Mucosa of descending colon (tissue), 3 donors: ENCODE results near the gene TTBK1. TPM values are rescaled to one million over a fixed set of nuclear protein-coding genes. Genes with fewer than 3 reads are reported as not detected.

Experiments used
- ATAC-seq: fragments of 200-7000 bp; cut with Tn5 transposase; one replicate; pipeline ENCODE4 v1.9.1; 2020; ENCODE audit warnings: mild to moderate bottlenecking, moderate library complexity
- DNase-seq, 3 donors: peaks; one replicate each; pipeline ENCODE4 v3.0.0-alpha.2; 2020
- H3K36me3 ChIP-seq: fragments of 200-600 bp; one replicate; pipeline ENCODE4 v1.8.0; 2021; ENCODE audit warnings: low read depth, mild to moderate bottlenecking
- H3K4me1 ChIP-seq: fragments of 200-600 bp; one replicate; pipeline ENCODE4 v1.8.0; 2021; ENCODE audit warnings: low read depth, mild to moderate bottlenecking
- H3K4me3 ChIP-seq: fragments of 200-600 bp; one replicate; pipeline ENCODE4 v1.8.0; 2021; ENCODE audit warnings: mild to moderate bottlenecking
- H3K9me3 ChIP-seq: fragments of 200-600 bp; one replicate; pipeline ENCODE4 v1.8.0; 2021; ENCODE audit warnings: mild to moderate bottlenecking
- intact Hi-C, 2 donors: fragments of 100-400 bp; cut with DNase I in 1 of 2; cut with micrococcal nuclease in 1 of 2; formaldehyde crosslinking; loops; one replicate each; pipeline versions ENCODE4 v1.11.0 to v1.11.1; 2022; cut with DNase I, micrococcal nuclease
- total RNA-seq, 3 donors: library from RNA; stranded (reverse); fragmentation: NEBNext Ultra II Directional in 2 of 3; extraction: Animal tissue kit (Norgen Biotek cat#: 25700) in 2 of 3; gene quantifications; one replicate each; pipeline versions ENCODE4 v1.2.1 to v1.2.4, GENCODE V29; 2021 to 2023
- TF ChIP-seq, protein P1 (sequence below): fragments of 200-600 bp; IDR thresholded peaks from one replicate; pipeline ENCODE4 v1.8.0; 2022; ENCODE audit warnings: antibody characterized with exemption, mild to moderate bottlenecking
- donor health status: DM: no; HTN: no; CAD: no; lungs with moderate emphysema.
- donor health status: DM: no; HTN: no; CAD: no.
- donor health status: DM: no; HTN: yes; CAD: no.

TTBK1 gene
- total RNA-seq, 3 donors from 2014 or later, result 0.24 to 0.95 (median 0.93) TPM

DNA sequence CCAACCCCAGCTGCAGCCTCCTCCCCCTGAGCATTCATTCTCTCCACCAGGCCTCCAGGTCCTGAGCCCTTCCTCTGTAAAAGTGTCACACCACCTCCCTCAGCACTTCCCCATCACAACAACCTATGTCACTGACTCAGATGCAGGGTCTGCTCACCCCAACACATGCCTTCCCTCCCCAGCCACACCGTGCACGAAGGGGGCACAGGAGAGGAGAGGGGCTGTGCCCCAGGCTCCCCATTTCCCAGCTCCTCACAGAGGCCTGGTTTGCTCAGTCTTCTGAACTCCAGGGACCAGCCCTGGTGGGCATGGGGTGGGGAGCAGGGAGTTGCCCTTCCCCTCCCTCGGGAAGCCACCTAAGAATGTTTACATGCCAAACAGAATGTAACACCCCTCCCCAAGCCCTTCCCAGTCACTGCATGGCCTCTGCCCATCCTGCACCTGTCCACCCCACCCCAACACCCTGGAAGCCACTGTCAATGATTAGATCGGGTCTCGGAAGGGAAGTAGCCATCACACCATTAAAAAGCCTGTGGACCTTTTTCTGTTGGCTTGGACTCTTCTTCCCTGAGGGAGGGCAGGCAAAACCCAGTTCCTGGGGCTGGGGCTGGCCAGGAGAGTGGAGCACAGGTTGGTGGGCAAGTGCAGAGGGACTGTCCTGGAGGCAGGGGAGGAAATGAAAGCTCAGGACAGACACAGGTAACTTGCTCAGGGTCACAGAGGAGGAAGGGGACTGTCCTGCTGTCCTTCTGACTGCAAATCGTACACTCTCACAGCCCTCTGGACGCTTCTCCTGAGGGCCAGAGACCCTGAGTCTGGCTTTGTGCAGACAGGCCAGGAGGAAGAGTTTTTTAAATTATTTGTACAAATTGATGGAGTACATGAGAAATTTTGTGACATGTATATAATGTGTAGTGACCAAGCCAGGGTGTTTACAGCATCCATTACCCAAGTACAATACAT is 44.7 kb downstream of the TTBK1 start:
- TF ChIP-seq, protein P1, sequence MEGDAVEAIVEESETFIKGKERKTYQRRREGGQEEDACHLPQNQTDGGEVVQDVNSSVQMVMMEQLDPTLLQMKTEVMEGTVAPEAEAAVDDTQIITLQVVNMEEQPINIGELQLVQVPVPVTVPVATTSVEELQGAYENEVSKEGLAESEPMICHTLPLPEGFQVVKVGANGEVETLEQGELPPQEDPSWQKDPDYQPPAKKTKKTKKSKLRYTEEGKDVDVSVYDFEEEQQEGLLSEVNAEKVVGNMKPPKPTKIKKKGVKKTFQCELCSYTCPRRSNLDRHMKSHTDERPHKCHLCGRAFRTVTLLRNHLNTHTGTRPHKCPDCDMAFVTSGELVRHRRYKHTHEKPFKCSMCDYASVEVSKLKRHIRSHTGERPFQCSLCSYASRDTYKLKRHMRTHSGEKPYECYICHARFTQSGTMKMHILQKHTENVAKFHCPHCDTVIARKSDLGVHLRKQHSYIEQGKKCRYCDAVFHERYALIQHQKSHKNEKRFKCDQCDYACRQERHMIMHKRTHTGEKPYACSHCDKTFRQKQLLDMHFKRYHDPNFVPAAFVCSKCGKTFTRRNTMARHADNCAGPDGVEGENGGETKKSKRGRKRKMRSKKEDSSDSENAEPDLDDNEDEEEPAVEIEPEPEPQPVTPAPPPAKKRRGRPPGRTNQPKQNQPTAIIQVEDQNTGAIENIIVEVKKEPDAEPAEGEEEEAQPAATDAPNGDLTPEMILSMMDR, result no peak
- intact Hi-C loops, result no loop called here
- H3K4me1 ChIP-seq, result peaks cover 16% of the 10 kb centered on the region
- ATAC-seq (peak; percentile 69), DNase-seq (peak in 1 of 3 donors; percentile 50)
- no peaks in the 10 kb centered on the region for H3K36me3 ChIP-seq
- H3K4me3 ChIP-seq, result no peak overlapping the region
- H3K9me3 ChIP-seq, result no peaks in the 10 kb centered on the region

DNA sequence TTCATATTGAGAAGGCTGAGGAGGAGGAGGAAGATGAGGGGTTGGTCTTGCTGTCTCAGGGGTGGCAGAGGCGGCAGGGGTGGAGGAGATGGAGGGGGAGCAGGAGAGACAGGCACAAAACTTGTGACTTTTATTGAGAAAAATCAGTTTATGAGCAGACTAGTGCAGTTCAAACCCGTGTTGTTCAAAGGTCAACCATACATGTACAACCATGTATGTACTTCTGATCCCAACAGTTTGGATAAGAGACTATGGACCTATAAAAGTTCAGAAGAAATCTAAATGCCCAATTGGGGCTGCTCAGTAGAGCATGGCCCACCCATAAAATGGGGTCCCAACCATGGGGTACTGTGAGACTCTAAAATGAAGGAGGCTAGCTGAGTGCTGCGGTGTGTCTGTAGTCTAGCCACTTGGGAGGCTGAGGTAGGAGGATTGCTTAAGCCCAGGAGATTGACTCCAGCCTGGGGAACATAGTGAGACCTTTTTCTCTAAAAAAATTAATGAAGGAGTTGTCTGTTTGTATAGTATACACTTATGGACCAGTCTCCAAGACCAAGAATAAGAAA is 47.1 kb downstream of the TTBK1 start:
- no peak for DNase-seq
- no peak overlapping the region for H3K4me3 ChIP-seq
- H3K4me1 ChIP-seq, result peaks cover 16% of the 10 kb centered on the region
- no peaks in the 10 kb centered on the region for H3K9me3 ChIP-seq
- no peaks in the 10 kb centered on the region for H3K36me3 ChIP-seq
- intact Hi-C loops, result loop anchor here in 1 of 2 donors (2.0 kb wide), 1 partner anchor 22 kb away; no protein-coding TSS in a partner anchor
- TF ChIP-seq, protein P1, result no peak
- ATAC-seq, result peak; percentile 51

DNA sequence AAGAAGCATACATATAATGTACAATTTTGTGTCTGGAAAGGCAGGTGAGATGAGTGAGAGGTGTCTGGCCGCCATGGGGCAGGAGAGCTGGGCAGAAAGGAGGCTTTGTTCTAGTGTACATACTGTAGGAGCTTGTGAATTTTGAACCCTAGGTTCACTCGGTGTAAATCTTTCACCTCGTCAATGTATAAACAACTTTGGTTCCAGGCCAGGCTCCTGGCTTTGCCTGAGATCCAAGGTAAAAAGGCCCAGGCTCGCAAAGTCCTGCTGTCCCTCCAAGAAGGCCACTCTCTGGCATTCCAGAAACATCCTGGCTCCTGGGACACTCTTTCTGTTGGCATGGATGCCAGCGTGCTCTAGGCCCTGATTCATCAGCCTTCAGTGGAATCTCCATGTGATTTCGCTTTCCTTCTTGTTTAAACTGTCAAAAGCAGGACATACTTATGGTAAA is 47.6 kb downstream of the TTBK1 start:
- ATAC-seq, result peak; percentile 47
- Histone ChIP-seq H3K9me3 (no peaks in the 10 kb centered on the region), H3K4me1 (peaks cover 16% of the 10 kb centered on the region), H3K4me3 (no peak overlapping the region), H3K36me3 (no peaks in the 10 kb centered on the region)
- TF ChIP-seq, protein P1, result no peak
- intact Hi-C loops, result loop anchor here in 1 of 2 donors (2.0 kb wide), 1 partner anchor 22 kb away; no protein-coding TSS in a partner anchor
- no peak for DNase-seq

DNA sequence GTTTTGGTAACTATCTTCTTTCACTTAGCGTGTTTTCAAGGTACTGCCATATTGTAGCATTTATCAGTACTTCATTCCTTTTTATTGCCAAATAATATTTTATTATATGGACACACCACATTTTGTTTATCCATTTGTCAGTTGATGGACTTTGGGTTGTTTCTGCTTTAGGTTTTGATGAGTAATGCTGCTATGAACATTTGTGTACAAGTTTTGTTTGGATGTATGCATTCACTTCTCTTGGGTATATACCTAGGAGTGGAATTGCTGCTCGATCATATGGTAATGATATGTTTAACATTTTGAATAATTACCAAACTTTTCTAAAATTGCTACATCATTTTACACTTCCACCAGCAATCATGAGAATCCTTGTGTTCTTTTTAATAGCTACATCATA is 48.4 kb downstream of the TTBK1 start:
- Histone ChIP-seq H3K4me1 (peaks cover 16% of the 10 kb centered on the region), H3K36me3 (no peaks in the 10 kb centered on the region), H3K4me3 (no peak overlapping the region), H3K9me3 (no peaks in the 10 kb centered on the region)
- DNase-seq (no peak), ATAC-seq (peak; percentile 32)
- TF ChIP-seq, protein P1, result no peak
- intact Hi-C loops, result loop anchor here in 1 of 2 donors (2.0 kb wide), 1 partner anchor 23 kb away; no protein-coding TSS in a partner anchor

DNA sequence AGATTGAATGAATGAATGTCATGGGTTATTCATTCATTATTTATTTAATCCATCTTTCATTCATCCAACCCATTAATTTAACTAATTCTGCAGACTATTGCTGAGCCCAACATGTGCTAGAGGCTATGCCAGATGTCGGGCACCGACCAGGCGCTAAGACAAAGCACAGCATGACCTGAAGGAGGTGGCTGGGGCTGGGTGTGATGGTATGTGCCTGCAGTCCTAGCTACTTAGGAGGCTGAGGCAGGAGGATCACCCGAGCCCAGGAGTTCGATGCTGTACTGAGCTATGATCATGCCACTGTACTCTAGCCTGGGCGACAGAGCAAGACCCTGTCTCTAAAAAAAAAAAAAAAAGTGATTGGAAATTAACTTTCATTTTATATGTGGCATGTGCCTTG is 49.1 kb downstream of the TTBK1 start:
- ATAC-seq (no peak), DNase-seq (no peak)
- no peaks in the 10 kb centered on the region for H3K36me3 ChIP-seq
- peaks cover 16% of the 10 kb centered on the region for H3K4me1 ChIP-seq
- TF ChIP-seq, protein P1, result no peak
- intact Hi-C loops, result no loop called here
- no peaks in the 10 kb centered on the region for H3K9me3 ChIP-seq
- H3K4me3 ChIP-seq, result no peak overlapping the region
